Mucosa of rectum (tissue), 2 donors: Measurements from ENCODE around the gene C1orf198.
"Not testable (repeated sequence)": the region's sequence is repeated elsewhere in the genome, so short reads cannot be mapped to it uniquely, and the experiment has no call there.

Source experiments
- H3K27ac ChIP-seq, 2 donors: one replicate each; pipeline ENCODE4 v1.7.0; 2013; ENCODE audit warnings: inconsistent platforms in 2 of 2, low read depth in 2 of 2, low read length in 2 of 2
- H3K27me3 ChIP-seq, 2 donors: one replicate each; pipeline ENCODE4 v1.7.0; 2013; ENCODE audit warnings: low read length in 2 of 2; ENCODE audit not compliant: control insufficient read depth in 2 of 2, insufficient read depth in 2 of 2
- H3K36me3 ChIP-seq, 2 donors: one replicate each; pipeline ENCODE4 v1.7.0; 2013; ENCODE audit warnings: low read length in 2 of 2; ENCODE audit not compliant: control insufficient read depth in 2 of 2, insufficient read depth in 2 of 2
- H3K4me1 ChIP-seq, 2 donors: one replicate each; pipeline ENCODE4 v1.7.0; 2013; ENCODE audit warnings: low read length in 2 of 2, mild to moderate bottlenecking in 1 of 2; ENCODE audit not compliant: control insufficient read depth in 2 of 2, insufficient read depth in 2 of 2
- H3K4me3 ChIP-seq, 2 donors: one replicate each; pipeline ENCODE4 v1.7.0; 2013; ENCODE audit warnings: low read length in 2 of 2
- H3K9ac ChIP-seq, 2 donors: one replicate each; pipeline ENCODE4 v1.7.0; 2013; ENCODE audit warnings: low read length in 2 of 2, low read depth in 1 of 2, mild to moderate bottlenecking in 1 of 2
- H3K9me3 ChIP-seq, 2 donors: one replicate each; pipeline ENCODE4 v1.7.0; 2013; ENCODE audit warnings: low read length in 2 of 2; ENCODE audit not compliant: control insufficient read depth in 2 of 2
- donor health status: healthy.
- donor health status: Normal muscosa, but diverticular disease.

The C1orf198 gene

DNA sequence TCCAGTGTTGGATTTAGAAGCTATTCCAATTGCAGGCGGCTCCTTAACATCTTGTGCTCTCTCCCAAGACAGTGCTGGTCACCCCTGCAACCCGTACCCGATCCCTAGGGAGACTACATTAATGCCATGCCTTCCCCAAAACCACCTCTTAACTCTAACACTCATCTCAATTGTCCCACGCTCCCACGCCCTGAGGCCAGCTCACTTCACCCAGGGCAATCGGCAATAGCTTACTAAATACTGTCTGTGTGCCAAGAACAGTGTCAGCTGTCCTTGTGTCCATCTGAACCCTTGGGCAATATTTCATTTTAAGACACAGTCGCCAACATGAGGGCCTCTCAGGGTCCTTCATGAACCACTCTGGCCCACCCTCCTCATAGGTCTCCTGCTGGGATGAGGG is 13.9 kb downstream of the C1orf198 start:
- no peaks in the 10 kb centered on the region for H3K9me3 ChIP-seq
- H3K4me1 ChIP-seq, result no peaks in the 10 kb centered on the region
- no peak overlapping the region for H3K27ac ChIP-seq
- H3K36me3 ChIP-seq, result peaks cover 5 to 8% of the 10 kb centered on the region in 2 donors
- no peaks in the 10 kb centered on the region for H3K27me3 ChIP-seq
- no peak overlapping the region for H3K4me3 ChIP-seq
- no peak overlapping the region for H3K9ac ChIP-seq

DNA sequence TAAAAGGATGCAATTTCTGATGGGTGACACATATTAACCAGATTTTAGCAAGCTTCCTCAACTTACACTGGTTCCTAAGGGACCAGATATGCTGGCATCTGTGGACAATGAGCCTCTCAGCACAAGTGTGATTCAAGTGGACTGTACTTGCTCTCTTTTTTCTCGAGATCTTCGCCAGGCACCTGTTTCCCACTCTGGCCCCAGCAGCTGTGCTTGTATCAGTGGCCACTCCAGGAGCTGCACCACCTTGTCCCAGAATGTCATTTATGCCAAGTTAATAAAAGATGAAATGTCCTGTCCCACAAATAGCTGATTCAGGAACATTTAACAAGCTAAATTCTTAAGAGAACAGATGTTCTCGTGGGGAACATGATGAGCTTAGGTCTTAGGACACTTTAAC is 14.6 kb downstream of the C1orf198 start:
- no peak overlapping the region for H3K9ac ChIP-seq
- H3K9me3 ChIP-seq, result no peaks in the 10 kb centered on the region
- H3K4me1 ChIP-seq, result no peaks in the 10 kb centered on the region
- peaks cover 5 to 8% of the 10 kb centered on the region in 2 donors for H3K36me3 ChIP-seq
- H3K4me3 ChIP-seq, result no peak overlapping the region
- no peak overlapping the region for H3K27ac ChIP-seq
- H3K27me3 ChIP-seq, result no peaks in the 10 kb centered on the region

DNA sequence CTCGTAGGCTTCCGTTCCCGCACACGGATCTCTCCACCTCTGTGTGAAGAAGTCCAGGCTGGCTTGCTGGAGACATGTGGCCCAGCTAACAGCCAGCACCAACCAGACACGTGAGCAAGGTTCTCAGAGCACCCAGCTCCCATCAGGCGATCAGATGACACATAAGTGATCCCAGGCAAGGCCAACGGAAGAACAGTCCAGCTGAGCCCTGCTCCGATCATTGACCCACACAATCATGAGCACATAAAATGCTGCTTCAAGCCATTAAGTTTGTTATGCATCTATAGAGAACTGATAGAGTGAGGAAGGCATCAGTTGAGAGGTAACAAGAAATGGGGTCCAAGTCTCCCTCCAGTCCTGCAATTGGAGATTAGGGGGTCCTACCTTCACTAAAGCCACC is 15.4 kb downstream of the C1orf198 start:
- H3K4me3 ChIP-seq, result no peak overlapping the region
- H3K9me3 ChIP-seq, result no peaks in the 10 kb centered on the region
- no peak overlapping the region for H3K9ac ChIP-seq
- no peaks in the 10 kb centered on the region for H3K4me1 ChIP-seq
- no peak overlapping the region for H3K27ac ChIP-seq
- H3K27me3 ChIP-seq, result no peaks in the 10 kb centered on the region
- peaks cover 5 to 8% of the 10 kb centered on the region in 2 donors for H3K36me3 ChIP-seq

- H3K4me3 ChIP-seq, result no peak overlapping the region
- H3K27ac ChIP-seq, result no peak overlapping the region
- H3K9me3 ChIP-seq, result no peaks in the 10 kb centered on the region
- H3K27me3 ChIP-seq, result no peaks in the 10 kb centered on the region
- H3K36me3 ChIP-seq, result peaks cover 5 to 8% of the 10 kb centered on the region in 2 donors
- H3K9ac ChIP-seq, result no peak overlapping the region
- no peaks in the 10 kb centered on the region for H3K4me1 ChIP-seq
These were observed 17.0 kb downstream of the C1orf198 start for GRCh38 chr1:230851291-230851691.

GRCh38 chr1:230850547-230850946 is 17.8 kb downstream of the C1orf198 start:
- Histone ChIP-seq H3K4me3 (no peak overlapping the region), H3K4me1 (no peaks in the 10 kb centered on the region), H3K27me3 (no peaks in the 10 kb centered on the region), H3K9me3 (no peaks in the 10 kb centered on the region), H3K36me3 (peaks cover 5 to 8% of the 10 kb centered on the region in 2 donors), H3K27ac (no peak overlapping the region), H3K9ac (no peak overlapping the region)

GRCh38 chr1:230849451-230850224 is 18.7 kb downstream of the C1orf198 start:
- no peaks in the 10 kb centered on the region for H3K9me3 ChIP-seq
- no peaks in the 10 kb centered on the region for H3K4me1 ChIP-seq
- peaks cover 5 to 8% of the 10 kb centered on the region in 2 donors for H3K36me3 ChIP-seq
- no peak overlapping the region for H3K9ac ChIP-seq
- H3K4me3 ChIP-seq, result no peak overlapping the region
- H3K27ac ChIP-seq, result peak overlapping the region in 1 of 2 donors; percentile 11
- no peaks in the 10 kb centered on the region for H3K27me3 ChIP-seq

GRCh38 chr1:230848235-230848634 is 20.1 kb downstream of the C1orf198 start:
- no peak overlapping the region for H3K27ac ChIP-seq
- peaks cover 4 to 7% of the 10 kb centered on the region in 2 donors for H3K36me3 ChIP-seq
- no peaks in the 10 kb centered on the region for H3K27me3 ChIP-seq
- H3K9ac ChIP-seq, result no peak overlapping the region
- H3K4me1 ChIP-seq, result no peaks in the 10 kb centered on the region
- H3K9me3 ChIP-seq, result no peaks in the 10 kb centered on the region
- no peak overlapping the region for H3K4me3 ChIP-seq

DNA sequence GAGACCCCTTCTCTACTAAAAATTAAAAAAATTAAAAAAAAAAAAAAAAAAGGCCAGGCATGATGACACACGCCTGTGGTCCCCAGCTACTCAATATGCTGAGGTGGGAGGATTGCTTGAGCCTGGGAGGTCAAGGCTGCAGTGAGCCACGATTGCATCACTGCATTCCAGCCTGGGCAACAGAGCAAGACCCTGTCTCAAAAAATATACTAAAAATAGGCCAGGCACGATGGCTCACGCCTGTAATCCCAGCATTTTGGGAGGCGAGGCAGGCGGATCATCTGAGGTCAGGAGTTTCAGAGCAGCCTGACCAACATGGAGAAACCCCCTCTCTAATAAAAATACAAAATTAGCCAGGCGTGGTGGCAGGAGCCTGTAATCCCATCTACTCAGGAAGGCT is 23.1 kb downstream of the C1orf198 start:
- not testable (repeated sequence) for H3K27ac ChIP-seq, H3K27me3 ChIP-seq, H3K9me3 ChIP-seq, H3K4me1 ChIP-seq, H3K9ac ChIP-seq, H3K4me3 ChIP-seq
- H3K36me3 ChIP-seq, result peaks cover 5 to 15% of the 10 kb centered on the region in 2 donors

- Histone ChIP-seq H3K27ac (no peak overlapping the region), H3K27me3 (no peaks in the 10 kb centered on the region), H3K4me1 (no peaks in the 10 kb centered on the region), H3K4me3 (no peak overlapping the region), H3K9me3 (no peaks in the 10 kb centered on the region), H3K36me3 (peaks cover 5 to 15% of the 10 kb centered on the region in 2 donors), H3K9ac (no peak overlapping the region)
These were observed 23.8 kb downstream of the C1orf198 start for GRCh38 chr1:230844561-230844960.

- H3K36me3 ChIP-seq, result peaks cover 6 to 15% of the 10 kb centered on the region in 2 donors
- H3K27me3 ChIP-seq, result no peaks in the 10 kb centered on the region
- no peak overlapping the region for H3K27ac ChIP-seq
- H3K9ac ChIP-seq, result no peak overlapping the region
- no peaks in the 10 kb centered on the region for H3K4me1 ChIP-seq
- no peak overlapping the region for H3K4me3 ChIP-seq
- H3K9me3 ChIP-seq, result no peaks in the 10 kb centered on the region
These were observed 24.6 kb downstream of the C1orf198 start for GRCh38 chr1:230843503-230844309.
